Tibial nerve (tissue), 3 donors: ENCODE measurements around the gene PHYKPL.

ENCODE experiments used
- POLR2A ChIP-seq, 2 donors: fragments of 450-650 bp; IDR thresholded peaks; one replicate each; pipeline ENCODE4 v1.6.1; 2017; ENCODE audit warnings: antibody characterized with exemption in 2 of 2, mild to moderate bottlenecking in 2 of 2, moderate library complexity in 2 of 2
- TF ChIP-seq, protein P1 (sequence below), 5 experiments: fragments of 200-600 bp in 3 of 5; fragments of 450-650 bp in 2 of 5; sonication (generic) in 3 of 5; IDR thresholded peaks; one replicate each; pipeline ENCODE4 v1.5.1; 2016 to 2019; ENCODE audit warnings: antibody characterized with exemption in 5 of 5, mild to moderate bottlenecking in 3 of 5, moderate library complexity in 2 of 5

GRCh38 chr5:178202541-178202940 lies 30.1 kb downstream of the PHYKPL start:
- TF ChIP-seq, protein P1, sequence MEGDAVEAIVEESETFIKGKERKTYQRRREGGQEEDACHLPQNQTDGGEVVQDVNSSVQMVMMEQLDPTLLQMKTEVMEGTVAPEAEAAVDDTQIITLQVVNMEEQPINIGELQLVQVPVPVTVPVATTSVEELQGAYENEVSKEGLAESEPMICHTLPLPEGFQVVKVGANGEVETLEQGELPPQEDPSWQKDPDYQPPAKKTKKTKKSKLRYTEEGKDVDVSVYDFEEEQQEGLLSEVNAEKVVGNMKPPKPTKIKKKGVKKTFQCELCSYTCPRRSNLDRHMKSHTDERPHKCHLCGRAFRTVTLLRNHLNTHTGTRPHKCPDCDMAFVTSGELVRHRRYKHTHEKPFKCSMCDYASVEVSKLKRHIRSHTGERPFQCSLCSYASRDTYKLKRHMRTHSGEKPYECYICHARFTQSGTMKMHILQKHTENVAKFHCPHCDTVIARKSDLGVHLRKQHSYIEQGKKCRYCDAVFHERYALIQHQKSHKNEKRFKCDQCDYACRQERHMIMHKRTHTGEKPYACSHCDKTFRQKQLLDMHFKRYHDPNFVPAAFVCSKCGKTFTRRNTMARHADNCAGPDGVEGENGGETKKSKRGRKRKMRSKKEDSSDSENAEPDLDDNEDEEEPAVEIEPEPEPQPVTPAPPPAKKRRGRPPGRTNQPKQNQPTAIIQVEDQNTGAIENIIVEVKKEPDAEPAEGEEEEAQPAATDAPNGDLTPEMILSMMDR (IDR thresholded peaks at IDR 0.05), result no peak
- no peak for TF ChIP-seq POLR2A (IDR thresholded peaks at IDR 0.05)
